IPS-18a (cell line): ENCODE results near the gene ARSG.
"Not testable (repeated sequence)": the region's sequence is repeated elsewhere in the genome, so short reads cannot be mapped to it uniquely, and the experiment has no call there.

Experiments
- H3K27ac ChIP-seq: one replicate; pipeline ENCODE4 v1.5.1; 2013; ENCODE audit warnings: low read length
- H3K27me3 ChIP-seq: one replicate; pipeline ENCODE4 v1.6.1; 2013; ENCODE audit warnings: mild to moderate bottlenecking, low read length; ENCODE audit not compliant: control insufficient read depth, insufficient read depth
- H3K36me3 ChIP-seq: one replicate; pipeline ENCODE4 v1.6.1; 2013; ENCODE audit warnings: low read depth, low read length; ENCODE audit not compliant: control insufficient read depth
- H3K4me1 ChIP-seq: one replicate; pipeline ENCODE4 v1.6.1; 2013; ENCODE audit warnings: low read depth, low read length; ENCODE audit not compliant: control insufficient read depth
- H3K4me3 ChIP-seq: one replicate; pipeline ENCODE4 v1.5.1; 2013; ENCODE audit warnings: low read length
- H3K9ac ChIP-seq: one replicate; pipeline ENCODE4 v1.6.1; 2013; ENCODE audit warnings: mild to moderate bottlenecking, low read length, moderate library complexity
- H3K9me3 ChIP-seq: one replicate; pipeline ENCODE4 v1.6.1; 2013; ENCODE audit warnings: low read depth, low read length; ENCODE audit not compliant: control insufficient read depth

ARSG gene

DNA sequence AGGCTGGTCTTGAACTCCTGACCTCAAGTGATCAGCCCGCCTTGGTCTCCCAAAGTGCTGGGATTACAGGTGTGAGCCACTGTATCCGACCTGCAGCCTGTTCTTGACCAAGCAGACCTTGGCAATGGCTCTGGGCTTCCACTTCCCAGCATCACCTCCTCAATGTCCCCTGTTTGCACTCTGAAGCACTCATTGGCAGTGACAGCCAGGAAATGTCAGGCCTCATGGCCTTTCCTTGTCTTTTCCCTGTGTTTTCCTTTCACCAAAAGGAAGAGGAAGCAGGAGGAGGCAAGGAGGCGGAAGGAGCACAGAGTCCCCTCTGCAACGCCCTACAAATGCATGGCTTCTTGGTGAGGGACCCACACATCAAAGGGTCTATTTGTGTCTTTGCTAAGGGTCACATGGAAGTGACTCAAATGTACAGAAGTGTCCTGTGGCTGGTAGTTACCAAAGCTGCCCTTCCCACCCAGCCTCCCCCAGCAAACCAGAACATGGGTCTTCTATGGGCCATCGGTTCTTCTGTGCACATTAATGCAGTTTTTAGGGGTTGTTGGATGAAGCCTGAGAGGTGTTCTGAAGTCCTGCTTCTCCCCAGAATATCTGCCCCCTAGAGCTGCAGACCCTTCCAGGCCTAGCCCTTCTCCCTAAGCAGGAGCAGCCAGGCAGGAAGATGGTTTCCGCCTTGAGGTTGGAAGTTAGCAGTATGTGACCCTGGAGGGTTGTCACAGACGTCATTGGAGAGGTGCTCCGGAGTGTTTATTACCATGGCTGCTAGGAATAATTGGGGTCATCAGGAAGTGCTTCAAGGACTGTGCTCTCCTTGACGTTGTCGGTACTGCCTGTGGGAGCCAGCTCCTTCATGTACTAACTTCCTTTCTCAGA, 105.2 kb downstream of the ARSG start:
- Histone ChIP-seq H3K27ac (no peak overlapping the region), H3K9ac (no peak overlapping the region), H3K4me1 (peaks cover 8% of the 10 kb centered on the region), H3K36me3 (no peaks in the 10 kb centered on the region), H3K27me3 (no peaks in the 10 kb centered on the region), H3K4me3 (no peak overlapping the region), H3K9me3 (no peaks in the 10 kb centered on the region)

GRCh38 chr17:68397108-68397536, 105.8 kb downstream of the ARSG start:
- Histone ChIP-seq H3K9ac (no peak overlapping the region), H3K9me3 (no peaks in the 10 kb centered on the region), H3K36me3 (no peaks in the 10 kb centered on the region), H3K4me3 (no peak overlapping the region), H3K27me3 (no peaks in the 10 kb centered on the region), H3K27ac (no peak overlapping the region), H3K4me1 (peaks cover 8% of the 10 kb centered on the region)

DNA sequence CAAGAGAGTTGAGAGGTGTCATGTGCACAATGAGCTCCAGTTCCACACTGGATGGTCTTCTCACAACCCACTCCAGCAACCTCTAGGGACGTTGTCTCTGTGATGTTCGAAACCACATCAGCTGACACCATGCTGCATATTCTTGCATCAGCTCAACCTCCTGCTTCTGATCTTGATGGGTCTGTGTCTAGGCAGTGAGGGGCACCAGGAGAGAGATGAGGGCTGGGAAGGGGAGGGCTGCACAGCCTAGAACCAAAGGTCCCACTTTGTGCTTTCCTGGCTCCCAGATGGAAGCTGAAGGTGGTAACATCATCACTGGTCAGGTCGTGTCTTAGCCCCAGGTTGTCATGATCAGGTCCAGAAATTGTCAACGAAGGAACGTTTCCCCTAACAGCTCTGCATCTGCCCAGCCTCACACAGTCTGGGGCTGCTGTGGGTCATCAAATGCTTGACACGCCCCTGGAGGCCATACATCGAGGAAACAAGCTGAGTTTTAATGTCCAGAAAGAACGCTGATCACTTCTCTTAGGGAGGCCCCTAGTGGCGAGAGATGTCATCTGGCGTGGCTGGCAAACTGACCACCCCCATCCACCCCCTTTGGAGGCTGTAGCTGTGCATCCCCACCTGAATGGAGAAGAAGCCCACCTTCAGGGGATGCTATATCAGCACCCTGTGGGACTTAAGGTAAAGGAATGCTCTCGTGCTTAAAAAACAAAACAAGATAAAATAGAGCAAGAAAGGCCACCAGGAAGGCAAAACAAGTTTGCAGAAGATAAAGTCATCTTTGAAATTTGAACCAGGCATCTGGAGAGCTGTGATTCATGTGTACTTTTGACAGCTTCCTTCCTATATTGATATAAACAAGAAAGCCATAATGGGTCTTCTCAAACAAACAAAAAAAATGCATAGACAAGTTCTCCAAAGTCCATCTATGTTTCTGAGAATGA, 107.7 kb downstream of the ARSG start:
- no peak overlapping the region for H3K4me3 ChIP-seq
- H3K27me3 ChIP-seq, result no peaks in the 10 kb centered on the region
- no peak overlapping the region for H3K27ac ChIP-seq
- H3K36me3 ChIP-seq, result no peaks in the 10 kb centered on the region
- H3K9ac ChIP-seq, result no peak overlapping the region
- peaks cover 8% of the 10 kb centered on the region for H3K4me1 ChIP-seq
- no peaks in the 10 kb centered on the region for H3K9me3 ChIP-seq

DNA sequence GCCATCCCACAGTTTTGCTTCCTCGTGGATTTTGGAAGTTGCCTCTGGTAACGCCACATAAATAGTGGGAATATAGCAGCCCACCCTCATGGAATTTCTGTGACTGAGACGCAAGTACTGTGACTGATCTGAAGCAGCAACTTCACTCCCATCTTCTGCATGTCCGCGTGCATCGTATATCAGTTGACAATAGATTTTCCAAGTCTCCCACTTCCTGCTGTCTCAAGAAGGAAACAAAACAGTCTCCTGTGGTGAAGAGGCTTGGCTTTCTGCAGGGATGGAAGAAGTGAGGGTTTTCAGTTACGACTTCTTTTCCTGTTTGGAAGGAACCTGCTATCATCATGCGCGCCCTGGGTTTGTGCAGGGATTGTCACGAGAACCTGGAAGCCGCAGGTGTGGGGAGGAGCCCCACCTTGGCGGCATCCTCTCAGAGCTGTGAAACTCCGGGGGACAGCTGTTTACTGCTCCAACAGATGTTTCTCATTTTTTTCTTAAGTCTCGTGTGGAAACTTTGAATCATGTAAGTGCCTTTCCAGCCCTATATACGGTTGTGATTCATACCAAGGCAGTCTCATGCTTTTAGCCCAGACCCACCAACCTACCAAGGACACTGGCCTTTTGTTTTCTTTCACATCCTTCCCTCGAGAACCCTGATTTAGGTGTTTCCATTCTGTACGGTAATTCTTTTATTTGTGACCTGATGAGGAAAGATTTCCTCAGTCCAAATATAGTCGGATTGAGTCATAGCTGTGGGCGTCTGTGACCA, 108.5 kb downstream of the ARSG start:
- no peaks in the 10 kb centered on the region for H3K9me3 ChIP-seq
- no peaks in the 10 kb centered on the region for H3K27me3 ChIP-seq
- no peak overlapping the region for H3K4me3 ChIP-seq
- H3K9ac ChIP-seq, result no peak overlapping the region
- H3K27ac ChIP-seq, result no peak overlapping the region
- H3K4me1 ChIP-seq, result peaks cover 8% of the 10 kb centered on the region
- no peaks in the 10 kb centered on the region for H3K36me3 ChIP-seq

- Histone ChIP-seq H3K9ac (no peak overlapping the region), H3K36me3 (no peaks in the 10 kb centered on the region), H3K9me3 (no peaks in the 10 kb centered on the region), H3K27ac (no peak overlapping the region), H3K27me3 (no peaks in the 10 kb centered on the region), H3K4me3 (no peak overlapping the region), H3K4me1 (peaks cover 8% of the 10 kb centered on the region)
Observed at GRCh38 chr17:68400404-68400735, 109.1 kb downstream of the ARSG start.

DNA sequence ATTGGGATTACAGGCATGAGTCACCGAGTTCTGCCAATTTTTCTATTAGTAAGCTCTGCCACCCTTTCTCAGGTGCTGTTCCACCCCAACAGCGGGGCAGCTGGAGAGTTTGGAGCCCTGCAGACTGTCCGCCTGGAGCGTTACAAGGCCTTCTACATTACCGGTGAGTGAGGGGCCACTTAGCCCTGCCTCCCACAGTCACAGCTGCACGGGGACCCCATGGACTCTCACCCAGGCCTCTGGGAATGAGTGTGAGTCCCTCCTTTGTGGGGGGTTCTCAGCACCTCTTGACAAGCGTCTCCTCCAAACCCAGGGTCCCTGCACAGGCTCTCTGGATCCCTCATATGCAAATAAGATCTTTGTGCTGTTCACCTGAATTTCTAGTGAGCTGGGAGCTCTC, 110.0 kb downstream of the ARSG start:
- Histone ChIP-seq H3K27me3 (no peaks in the 10 kb centered on the region), H3K27ac (no peak overlapping the region), H3K4me3 (no peak overlapping the region), H3K9ac (no peak overlapping the region), H3K4me1 (peaks cover 8% of the 10 kb centered on the region), H3K9me3 (no peaks in the 10 kb centered on the region), H3K36me3 (no peaks in the 10 kb centered on the region)

GRCh38 chr17:68403122-68403521, 111.8 kb downstream of the ARSG start:
- Histone ChIP-seq H3K4me1 (peaks cover 8% of the 10 kb centered on the region), H3K27me3 (no peaks in the 10 kb centered on the region), H3K27ac (no peak overlapping the region), H3K9me3 (no peaks in the 10 kb centered on the region), H3K36me3 (no peaks in the 10 kb centered on the region), H3K9ac (no peak overlapping the region), H3K4me3 (no peak overlapping the region)

GRCh38 chr17:68403837-68404236, 112.5 kb downstream of the ARSG start:
- not testable (repeated sequence) for H3K9ac ChIP-seq, H3K4me1 ChIP-seq, H3K27me3 ChIP-seq, H3K27ac ChIP-seq, H3K36me3 ChIP-seq, H3K9me3 ChIP-seq, H3K4me3 ChIP-seq

GRCh38 chr17:68407656-68408055, 116.4 kb downstream of the ARSG start:
- not testable (repeated sequence) for H3K9ac ChIP-seq, H3K4me3 ChIP-seq, H3K4me1 ChIP-seq, H3K27ac ChIP-seq, H3K27me3 ChIP-seq, H3K36me3 ChIP-seq, H3K9me3 ChIP-seq

DNA sequence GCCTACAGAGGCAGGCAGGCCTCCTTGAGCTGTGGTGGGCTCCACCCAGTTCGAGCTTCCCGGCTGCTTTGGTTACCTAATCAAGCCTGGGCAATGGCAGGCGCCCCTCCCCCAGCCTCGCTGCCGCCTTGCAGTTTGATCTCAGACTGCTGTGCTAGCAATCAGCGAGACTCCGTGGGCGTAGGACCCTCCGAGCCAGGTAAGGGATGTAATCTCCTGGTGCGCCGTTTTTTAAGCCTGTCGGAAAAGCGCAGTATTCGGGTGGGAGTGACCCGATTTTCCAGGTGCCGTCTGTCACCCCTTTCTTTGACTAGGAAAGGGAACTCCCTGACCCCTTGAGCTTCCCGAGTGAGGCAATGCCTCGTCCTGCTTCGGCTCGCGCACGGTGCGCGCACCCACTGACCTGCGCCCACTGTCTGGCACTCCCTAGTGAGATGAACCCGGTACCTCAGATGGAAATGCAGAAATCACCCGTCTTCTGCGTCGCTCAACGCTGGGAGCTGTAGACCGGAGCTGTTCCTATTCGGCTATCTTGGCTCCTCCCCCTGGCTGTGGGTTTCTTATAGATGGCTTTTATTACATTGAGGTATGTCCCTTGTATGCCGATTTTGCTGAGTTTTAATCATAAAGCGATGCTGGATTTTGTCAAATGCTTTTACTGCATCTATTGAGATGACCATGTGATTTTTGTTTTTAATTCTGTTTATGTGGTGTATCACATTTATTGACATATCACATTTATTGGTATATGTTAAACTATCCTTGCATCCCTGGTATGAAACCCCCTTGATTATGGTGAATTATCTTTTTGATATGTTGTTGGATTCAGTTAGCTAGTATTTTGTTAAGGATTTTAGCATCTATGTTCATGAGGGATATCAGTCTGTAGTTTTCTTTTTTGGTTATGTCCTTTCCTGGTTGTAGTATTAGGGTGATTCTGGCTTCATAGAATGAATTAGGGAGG, 122.6 kb downstream of the ARSG start:
- H3K27ac ChIP-seq, H3K4me1 ChIP-seq, H3K9ac ChIP-seq, H3K9me3 ChIP-seq, H3K36me3 ChIP-seq, H3K27me3 ChIP-seq: not testable (repeated sequence)
- peak overlapping the region; percentile 45 for H3K4me3 ChIP-seq
